Chondrocyte (in vitro differentiated cells): ENCODE results near the gene ARHGEF4. TPM values are rescaled to one million over a fixed set of nuclear protein-coding genes. Genes with fewer than 3 reads are reported as not detected.

ENCODE experiments used
- DNase-seq: peaks from one replicate; pipeline ENCODE4 v3.0.0; 2021; ENCODE audit warnings: mixed read lengths, low spot score
- H3K27ac Mint-ChIP-seq: one replicate; pipeline ENCODE4 v1.8.0; 2021; ENCODE audit warnings: mild to moderate bottlenecking, moderate library complexity, mixed read lengths; ENCODE audit not compliant: unreplicated experiment
- H3K27me3 Mint-ChIP-seq: 2 replicates; pipeline ENCODE4 v1.8.0; 2021; ENCODE audit warnings: low read depth, mixed read lengths
- H3K36me3 Mint-ChIP-seq: 2 replicates; pipeline ENCODE4 v1.8.0; 2021; ENCODE audit warnings: low read depth, mixed read lengths
- H3K4me1 Mint-ChIP-seq: 2 replicates; pipeline ENCODE4 v1.8.0; 2021; ENCODE audit warnings: low read depth, mild to moderate bottlenecking, mixed read lengths
- H3K4me3 Mint-ChIP-seq: one replicate; pipeline ENCODE4 v1.8.0; 2021; ENCODE audit warnings: mild to moderate bottlenecking, moderate library complexity, mixed read lengths; ENCODE audit not compliant: unreplicated experiment
- H3K9me3 Mint-ChIP-seq: 2 replicates; pipeline ENCODE4 v1.8.0; 2021; ENCODE audit warnings: low read depth, mixed read lengths
- total RNA-seq: library from RNA; stranded (reverse); gene quantifications from 3 replicates; pipeline ENCODE4 v1.2.1, GENCODE V29; 2021
- TF ChIP-seq, protein P1 (sequence below): fragments of 200-600 bp; sonication (generic); IDR thresholded peaks from 2 replicates; pipeline ENCODE4 v1.5.0; 2021; ENCODE audit warnings: antibody characterized with exemption, mild to moderate bottlenecking, moderate library complexity

Gene ARHGEF4
- total RNA-seq, 1 donor from 2014 or later: 12.3 TPM

DNA sequence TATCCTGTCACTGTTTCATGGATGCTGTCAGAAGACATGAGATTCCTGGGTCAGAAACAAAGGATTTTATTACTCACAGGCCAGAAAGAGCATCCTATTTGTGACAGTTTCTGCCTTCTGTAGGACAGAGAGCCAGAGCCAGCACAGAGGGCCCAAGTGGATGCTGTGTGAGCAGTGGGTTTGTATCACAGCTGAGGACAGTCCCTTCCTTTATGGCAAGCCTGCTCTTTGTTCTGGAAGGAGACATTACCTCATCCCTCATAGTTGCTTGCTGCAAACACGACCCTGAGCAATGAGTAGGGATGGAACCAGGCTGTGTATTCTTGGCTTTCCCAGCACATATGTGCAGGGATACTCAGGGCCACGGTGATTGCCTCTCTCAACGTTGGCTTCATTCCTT lies 41.6 kb downstream of the ARHGEF4 start:
- H3K9me3 Mint-ChIP-seq: peaks cover 2% of the 10 kb centered on the region
- DNase-seq: no peak
- H3K4me3 Mint-ChIP-seq: no peak overlapping the region
- H3K36me3 Mint-ChIP-seq: no peaks in the 10 kb centered on the region
- peaks cover 29% of the 10 kb centered on the region for H3K27me3 Mint-ChIP-seq
- TF ChIP-seq, protein P1, sequence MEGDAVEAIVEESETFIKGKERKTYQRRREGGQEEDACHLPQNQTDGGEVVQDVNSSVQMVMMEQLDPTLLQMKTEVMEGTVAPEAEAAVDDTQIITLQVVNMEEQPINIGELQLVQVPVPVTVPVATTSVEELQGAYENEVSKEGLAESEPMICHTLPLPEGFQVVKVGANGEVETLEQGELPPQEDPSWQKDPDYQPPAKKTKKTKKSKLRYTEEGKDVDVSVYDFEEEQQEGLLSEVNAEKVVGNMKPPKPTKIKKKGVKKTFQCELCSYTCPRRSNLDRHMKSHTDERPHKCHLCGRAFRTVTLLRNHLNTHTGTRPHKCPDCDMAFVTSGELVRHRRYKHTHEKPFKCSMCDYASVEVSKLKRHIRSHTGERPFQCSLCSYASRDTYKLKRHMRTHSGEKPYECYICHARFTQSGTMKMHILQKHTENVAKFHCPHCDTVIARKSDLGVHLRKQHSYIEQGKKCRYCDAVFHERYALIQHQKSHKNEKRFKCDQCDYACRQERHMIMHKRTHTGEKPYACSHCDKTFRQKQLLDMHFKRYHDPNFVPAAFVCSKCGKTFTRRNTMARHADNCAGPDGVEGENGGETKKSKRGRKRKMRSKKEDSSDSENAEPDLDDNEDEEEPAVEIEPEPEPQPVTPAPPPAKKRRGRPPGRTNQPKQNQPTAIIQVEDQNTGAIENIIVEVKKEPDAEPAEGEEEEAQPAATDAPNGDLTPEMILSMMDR: no peak
- H3K4me1 Mint-ChIP-seq: no peaks in the 10 kb centered on the region
- H3K27ac Mint-ChIP-seq: no peak overlapping the region

DNA sequence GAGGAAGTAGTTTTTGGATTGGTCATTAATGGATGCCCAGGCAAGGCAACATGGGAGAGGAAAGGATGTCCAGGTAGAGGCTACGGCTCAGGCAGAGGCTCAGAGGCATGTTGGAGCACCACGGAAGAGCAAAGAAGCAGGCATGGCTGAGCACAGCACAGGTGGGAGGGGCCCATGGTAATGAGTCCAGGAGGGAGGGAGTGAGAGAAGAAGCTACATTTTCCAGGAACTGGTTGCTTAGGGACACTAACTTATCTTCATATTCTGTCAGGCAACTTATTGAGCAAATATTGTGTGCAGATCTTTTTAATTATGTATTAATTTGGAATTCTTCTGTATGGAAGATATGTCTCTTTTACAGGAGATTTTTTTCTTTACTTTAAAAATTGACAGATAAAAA lies 42.2 kb downstream of the ARHGEF4 start:
- DNase-seq: no peak
- no peaks in the 10 kb centered on the region for H3K4me1 Mint-ChIP-seq
- no peak overlapping the region for H3K4me3 Mint-ChIP-seq
- TF ChIP-seq, protein P1: no peak
- H3K27ac Mint-ChIP-seq: no peak overlapping the region
- H3K36me3 Mint-ChIP-seq: no peaks in the 10 kb centered on the region
- H3K9me3 Mint-ChIP-seq: peaks cover 2% of the 10 kb centered on the region
- H3K27me3 Mint-ChIP-seq: peaks cover 27% of the 10 kb centered on the region

DNA sequence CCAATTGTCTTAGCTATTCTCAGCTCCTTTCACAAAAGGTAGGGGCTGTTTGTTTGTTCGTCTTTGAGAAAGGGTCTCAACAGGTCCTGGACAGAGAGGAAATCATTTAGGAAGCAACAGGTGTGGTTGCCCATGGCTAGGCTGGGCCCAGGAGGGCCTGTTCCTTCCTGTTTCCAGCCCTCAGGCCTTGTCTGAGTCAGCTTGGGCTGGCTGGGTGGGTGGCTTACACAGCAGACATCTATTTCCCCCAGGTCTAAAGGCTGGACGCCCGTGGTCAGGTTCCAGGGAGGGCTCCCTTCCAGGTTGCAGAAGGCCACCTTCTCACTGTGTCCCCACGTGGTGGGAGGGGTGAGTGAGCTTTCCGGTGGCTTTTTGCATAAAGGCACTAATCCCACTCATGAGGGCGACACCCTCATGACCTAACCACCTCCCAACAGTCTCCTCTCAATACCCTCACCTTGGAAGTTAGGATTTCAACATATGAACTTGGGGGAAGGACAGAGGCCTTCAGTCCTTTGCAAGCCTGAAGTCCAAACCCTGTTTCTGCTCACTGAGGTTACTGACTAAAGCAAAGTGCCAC lies 45.5 kb downstream of the ARHGEF4 start:
- Mint-ChIP-seq H3K27me3 (peaks cover 9% of the 10 kb centered on the region), H3K36me3 (no peaks in the 10 kb centered on the region), H3K27ac (no peak overlapping the region), H3K4me3 (no peak overlapping the region), H3K9me3 (peaks cover 2% of the 10 kb centered on the region), H3K4me1 (no peaks in the 10 kb centered on the region)
- no peak for DNase-seq
- TF ChIP-seq, protein P1: no peak

DNA sequence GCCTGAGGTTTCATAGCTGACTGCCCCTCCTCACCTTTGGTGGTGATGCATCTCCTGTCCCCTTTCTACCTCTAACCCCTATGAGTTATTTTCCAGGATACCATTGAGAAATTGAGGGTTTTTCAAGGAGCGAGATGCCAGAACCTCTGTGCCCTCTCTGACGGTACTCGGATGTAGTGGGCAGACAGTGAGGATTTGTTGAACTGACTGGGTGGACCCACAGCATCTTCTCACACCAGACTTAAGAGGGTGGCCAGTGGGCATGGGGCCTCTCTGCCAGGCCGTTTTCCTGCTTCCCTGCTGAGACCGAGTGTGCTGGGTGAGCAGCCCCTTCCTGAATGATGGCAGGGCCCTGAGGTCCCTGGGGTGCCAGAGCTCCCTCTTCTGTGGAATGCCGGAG lies 46.3 kb downstream of the ARHGEF4 start:
- no peak for DNase-seq
- H3K27me3 Mint-ChIP-seq: peaks cover 10% of the 10 kb centered on the region
- H3K4me3 Mint-ChIP-seq: no peak overlapping the region
- no peaks in the 10 kb centered on the region for H3K4me1 Mint-ChIP-seq
- no peaks in the 10 kb centered on the region for H3K36me3 Mint-ChIP-seq
- no peaks in the 10 kb centered on the region for H3K9me3 Mint-ChIP-seq
- TF ChIP-seq, protein P1: no peak
- no peak overlapping the region for H3K27ac Mint-ChIP-seq

DNA sequence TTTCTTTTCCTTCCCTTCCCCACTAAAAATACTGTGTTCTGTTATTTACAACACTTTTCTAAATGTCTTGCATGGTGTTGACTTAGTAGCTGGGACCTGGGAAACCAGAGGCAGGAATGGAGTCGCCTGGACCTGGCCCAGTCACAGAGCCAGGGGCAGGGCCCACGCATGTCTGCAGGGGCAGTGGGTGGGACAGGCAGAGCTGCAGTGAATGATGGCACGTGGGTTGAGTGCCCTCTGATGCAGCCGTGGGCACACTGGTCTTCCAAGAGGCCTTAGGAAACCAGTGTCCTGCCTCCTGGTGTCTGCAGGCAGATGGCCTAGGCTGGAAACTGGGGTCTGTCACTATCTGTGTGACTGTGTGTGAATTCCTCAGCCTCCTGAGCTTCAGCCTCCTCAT lies 46.8 kb downstream of the ARHGEF4 start:
- DNase-seq: no peak
- H3K4me3 Mint-ChIP-seq: no peak overlapping the region
- H3K27ac Mint-ChIP-seq: no peak overlapping the region
- H3K36me3 Mint-ChIP-seq: no peaks in the 10 kb centered on the region
- H3K9me3 Mint-ChIP-seq: no peaks in the 10 kb centered on the region
- no peaks in the 10 kb centered on the region for H3K4me1 Mint-ChIP-seq
- TF ChIP-seq, protein P1: no peak
- peaks cover 9% of the 10 kb centered on the region for H3K27me3 Mint-ChIP-seq
